Measurements from ENCODE around the gene MAP2. TPM values are rescaled to one million over a fixed set of nuclear protein-coding genes. Genes with fewer than 3 reads are reported as not detected.

The MAP2 gene
- total and polyA plus RNA-seq, 8 donors = 2.1 to 24.6 (median 11.8) TPM

DNA sequence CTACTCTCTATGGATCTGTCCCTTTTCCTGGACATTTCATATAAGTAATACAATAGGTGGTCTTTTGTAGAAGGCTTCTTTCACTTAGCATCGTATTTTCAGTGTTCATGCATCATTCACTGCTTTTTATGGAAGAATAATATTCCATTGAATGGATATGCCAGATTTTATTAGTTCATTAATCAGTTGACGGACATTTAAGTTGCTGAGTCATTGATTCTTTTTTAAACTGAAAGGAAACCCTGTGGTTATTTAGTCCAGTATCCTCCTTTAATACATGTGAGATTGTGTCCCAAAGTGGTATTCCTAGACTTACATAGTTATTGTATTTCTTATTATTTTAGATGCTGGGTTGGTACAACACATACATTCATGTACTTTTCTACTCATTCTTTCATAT is 185.7 kb downstream of the MAP2 start:
- intact Hi-C loops (cut with DNase I; ENCODE audit: low total_unique reads) = no loop called here
- DNase-seq = no peak
- no peaks in the 10 kb centered on the region for H3K9me3 ChIP-seq
- 68 to 83% (median 79%) methylated on average over 2 of the region's 2 CpGs for WGBS, 5 donors
- no peak overlapping the region for H3K27ac ChIP-seq
- no peaks in the 10 kb centered on the region for H3K4me1 ChIP-seq
- no peak for TF ChIP-seq POLR2A (IDR thresholded peaks at IDR 0.05)
- H3K27me3 ChIP-seq = no peaks in the 10 kb centered on the region
- no peaks in the 10 kb centered on the region for H3K36me3 ChIP-seq
- H3K4me3 ChIP-seq = no peak overlapping the region

DNA sequence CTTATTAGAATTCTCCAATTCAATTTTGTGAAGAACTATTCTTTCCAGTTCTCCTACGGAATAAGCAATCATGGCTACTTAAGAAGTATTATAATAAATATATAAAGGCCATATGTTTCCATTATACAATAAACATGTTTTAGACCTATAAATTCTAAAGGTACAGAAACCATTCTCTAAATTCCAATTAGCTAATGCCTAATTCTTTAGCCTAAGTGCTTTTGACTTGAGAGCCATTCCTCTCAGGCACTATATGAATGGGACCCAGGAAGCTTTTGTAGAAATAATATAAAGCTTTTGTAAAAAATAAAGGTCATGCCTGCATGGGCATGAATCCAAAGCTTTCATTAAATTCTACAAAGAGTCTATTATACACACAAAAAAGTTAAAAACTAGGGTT is 186.8 kb downstream of the MAP2 start:
- DNase-seq = no peak
- Histone ChIP-seq H3K4me3 (no peak overlapping the region), H3K27ac (no peak overlapping the region), H3K27me3 (no peaks in the 10 kb centered on the region), H3K4me1 (no peaks in the 10 kb centered on the region), H3K36me3 (no peaks in the 10 kb centered on the region), H3K9me3 (peaks cover 0 to under 1% (median 0%) of the 10 kb centered on the region in 4 donors)
- intact Hi-C loops (cut with DNase I; ENCODE audit: low total_unique reads) = no loop called here
- WGBS, 5 donors = 84 to 97% (median 85%) methylated on average over 1 of the region's 1 CpG
- TF ChIP-seq POLR2A (IDR thresholded peaks at IDR 0.05) (no peak), POLR2AphosphoS5 (IDR thresholded peaks at IDR 0.05) (no peak), EP300 (IDR thresholded peaks at IDR 0.05) (no peak)
- TF ChIP-seq, protein P1, sequence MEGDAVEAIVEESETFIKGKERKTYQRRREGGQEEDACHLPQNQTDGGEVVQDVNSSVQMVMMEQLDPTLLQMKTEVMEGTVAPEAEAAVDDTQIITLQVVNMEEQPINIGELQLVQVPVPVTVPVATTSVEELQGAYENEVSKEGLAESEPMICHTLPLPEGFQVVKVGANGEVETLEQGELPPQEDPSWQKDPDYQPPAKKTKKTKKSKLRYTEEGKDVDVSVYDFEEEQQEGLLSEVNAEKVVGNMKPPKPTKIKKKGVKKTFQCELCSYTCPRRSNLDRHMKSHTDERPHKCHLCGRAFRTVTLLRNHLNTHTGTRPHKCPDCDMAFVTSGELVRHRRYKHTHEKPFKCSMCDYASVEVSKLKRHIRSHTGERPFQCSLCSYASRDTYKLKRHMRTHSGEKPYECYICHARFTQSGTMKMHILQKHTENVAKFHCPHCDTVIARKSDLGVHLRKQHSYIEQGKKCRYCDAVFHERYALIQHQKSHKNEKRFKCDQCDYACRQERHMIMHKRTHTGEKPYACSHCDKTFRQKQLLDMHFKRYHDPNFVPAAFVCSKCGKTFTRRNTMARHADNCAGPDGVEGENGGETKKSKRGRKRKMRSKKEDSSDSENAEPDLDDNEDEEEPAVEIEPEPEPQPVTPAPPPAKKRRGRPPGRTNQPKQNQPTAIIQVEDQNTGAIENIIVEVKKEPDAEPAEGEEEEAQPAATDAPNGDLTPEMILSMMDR (IDR thresholded peaks at IDR 0.05) = no peak

DNA sequence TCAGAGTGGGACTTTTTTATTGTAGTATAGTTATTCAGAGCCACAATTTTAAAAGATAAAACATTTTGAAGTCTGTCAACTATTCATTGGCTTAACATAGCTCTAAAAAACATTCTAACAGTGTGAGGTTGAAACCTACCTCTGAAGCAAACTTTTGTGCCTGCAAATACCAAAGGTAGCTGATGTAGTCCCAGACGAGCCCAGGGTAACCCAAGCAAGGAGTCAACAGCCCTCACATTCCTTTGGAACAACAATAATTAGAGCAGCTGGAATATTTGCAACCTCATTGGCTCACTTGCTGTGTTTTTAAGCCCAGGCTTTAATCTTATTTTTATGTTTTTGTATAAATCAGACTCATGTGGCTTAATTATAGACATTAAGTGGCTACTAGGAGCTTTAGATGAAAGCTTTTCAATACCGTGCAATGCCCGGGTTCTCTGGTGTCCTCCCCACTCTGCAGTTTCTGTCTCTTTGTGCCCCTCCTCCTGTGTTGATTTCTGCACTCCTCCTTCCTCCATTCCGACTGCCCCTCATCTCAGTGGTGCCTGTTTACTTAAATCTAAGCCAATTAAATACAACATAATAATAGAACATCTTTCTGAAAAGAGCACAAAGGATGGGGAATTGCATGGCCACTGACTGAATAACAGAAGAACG is 189.9 kb downstream of the MAP2 start:
- no peaks in the 10 kb centered on the region for H3K27me3 ChIP-seq
- peaks cover 0 to 6% (median 0%) of the 10 kb centered on the region in 4 donors for H3K9me3 ChIP-seq
- WGBS, 5 donors = 40 to 59% (median 52%) methylated on average over 5 of the region's 5 CpGs
- no peak overlapping the region for H3K4me3 ChIP-seq
- no peaks in the 10 kb centered on the region for H3K4me1 ChIP-seq
- H3K27ac ChIP-seq = no peak overlapping the region
- no peaks in the 10 kb centered on the region for H3K36me3 ChIP-seq
- TF ChIP-seq, protein P1 (IDR thresholded peaks at IDR 0.05) = no peak
- TF ChIP-seq EP300 (IDR thresholded peaks at IDR 0.05) = no peak
- TF ChIP-seq POLR2AphosphoS5 (IDR thresholded peaks at IDR 0.05) = no peak
- no peak for TF ChIP-seq POLR2A (IDR thresholded peaks at IDR 0.05)
- intact Hi-C loops (cut with DNase I; ENCODE audit: low total_unique reads) = no loop called here
- DNase-seq = no peak

DNA sequence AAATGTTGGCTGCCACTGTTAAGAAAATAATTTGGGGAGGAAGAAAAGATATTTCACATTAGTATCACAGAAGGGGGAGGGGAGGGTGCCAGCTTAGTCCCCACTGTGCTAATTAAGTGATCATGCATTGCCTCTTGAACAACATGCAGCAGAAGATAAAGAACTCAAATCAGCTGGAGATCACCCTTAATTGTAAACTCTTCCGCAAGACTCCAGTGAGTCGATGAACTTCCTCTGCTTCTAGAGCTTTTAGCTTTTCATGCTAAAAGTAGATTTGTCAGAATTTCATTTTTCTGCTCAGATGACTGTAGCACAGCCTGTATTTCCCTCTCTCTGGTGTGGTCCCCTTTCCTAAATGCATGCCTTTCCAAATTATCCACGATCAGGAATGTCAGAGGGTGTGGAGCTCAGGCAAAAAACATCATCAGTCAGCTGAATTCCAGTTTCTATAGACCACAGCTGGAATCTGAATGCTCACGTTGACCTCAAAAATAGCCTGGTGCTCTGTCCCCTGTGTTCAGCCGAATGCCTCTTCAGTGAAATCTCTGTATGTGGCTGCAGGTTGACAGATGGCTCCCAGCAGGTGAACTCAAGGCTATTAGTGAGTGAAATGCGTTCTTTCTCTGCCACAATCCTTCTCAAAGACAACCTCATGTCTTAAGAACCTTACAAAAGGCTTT is 191.0 kb downstream of the MAP2 start:
- TF ChIP-seq POLR2AphosphoS5 (IDR thresholded peaks at IDR 0.05) (no peak), POLR2A (IDR thresholded peaks at IDR 0.05) (no peak), EP300 (IDR thresholded peaks at IDR 0.05) (no peak)
- TF ChIP-seq, protein P1 (IDR thresholded peaks at IDR 0.05) = no peak
- no peak overlapping the region for H3K27ac ChIP-seq
- peaks cover 0 to 6% (median 0%) of the 10 kb centered on the region in 4 donors for H3K9me3 ChIP-seq
- no peak overlapping the region for H3K4me3 ChIP-seq
- no peaks in the 10 kb centered on the region for H3K27me3 ChIP-seq
- H3K36me3 ChIP-seq = no peaks in the 10 kb centered on the region
- no peak for DNase-seq
- intact Hi-C loops (cut with DNase I; ENCODE audit: low total_unique reads) = no loop called here
- no peaks in the 10 kb centered on the region for H3K4me1 ChIP-seq
- 44 to 52% (median 50%) methylated on average over 6 of the region's 6 CpGs for WGBS, 5 donors

DNA sequence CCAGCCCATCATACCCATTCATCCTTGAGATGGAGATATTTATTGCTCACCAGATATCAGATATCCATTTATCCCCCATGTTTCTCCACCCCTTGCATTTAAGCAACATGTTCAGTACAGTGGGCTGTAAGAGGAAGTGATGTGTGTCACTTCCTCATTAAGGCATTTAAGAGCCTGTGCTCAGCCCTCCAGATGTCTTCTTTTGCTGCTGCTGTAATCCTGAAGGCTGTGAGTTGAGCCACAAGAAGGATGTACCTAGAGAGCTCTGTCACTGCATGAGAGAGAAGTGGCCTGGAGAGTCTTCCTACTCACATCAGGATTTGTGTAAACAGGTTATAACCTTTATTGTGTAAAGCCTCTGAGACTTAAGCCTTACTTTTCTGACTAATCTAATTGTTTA is 195.9 kb downstream of the MAP2 start:
- intact Hi-C loops (cut with DNase I; ENCODE audit: low total_unique reads) = no loop called here
- Histone ChIP-seq H3K9me3 (peaks cover 0 to 6% (median 0%) of the 10 kb centered on the region in 4 donors), H3K27me3 (no peaks in the 10 kb centered on the region), H3K36me3 (no peaks in the 10 kb centered on the region), H3K27ac (no peak overlapping the region), H3K4me3 (no peak overlapping the region), H3K4me1 (no peaks in the 10 kb centered on the region)
- DNase-seq = no peak
- no peak for TF ChIP-seq EP300 (IDR thresholded peaks at IDR 0.05)
- no peak for TF ChIP-seq POLR2AphosphoS5 (IDR thresholded peaks at IDR 0.05)
- TF ChIP-seq, protein P1 (IDR thresholded peaks at IDR 0.05) = no peak
- no peak for TF ChIP-seq POLR2A (IDR thresholded peaks at IDR 0.05)
